Heart left ventricle (tissue), 13 donors: ENCODE data around the gene KCNJ1.

Experiments used
- CTCF ChIP-seq, 12 donors: fragments of 200-600 bp; sonication (generic) in 4 of 12; IDR thresholded peaks; one replicate each; pipeline versions ENCODE4 v1.5.0 to v1.8.0; 2018 to 2022; ENCODE audit warnings: antibody characterized with exemption in 12 of 12, mild to moderate bottlenecking in 5 of 12
- POLR2A ChIP-seq, 2 donors: fragments of 450-650 bp; IDR thresholded peaks; one replicate each; pipeline ENCODE4 v1.6.1; 2017; ENCODE audit warnings: antibody characterized with exemption in 2 of 2, mild to moderate bottlenecking in 2 of 2, moderate library complexity in 2 of 2
- donor health status: ischemic (EF 13 %, LVEDD 7.1; RV severe dilation, severe dysfunction).
- donor health status: DM: no; HTN: yes; CAD: no.
- donor health status: DM: no; HTN: no; CAD: no.
- donor health status: ischemic (EF 25% LVEDD 6.9; RV normal size, moderate dysfunction).
- donor health status: ischemic (EF 25% LVEDD 5.7; RV mildly dilated, moderate dysfunction).
- donor health status: ischemic (EF 35%, LVEDD 5.7; RV mildly dilated, moderate dysfunction).
- donor health status: nonischemic (EF 11% LVEDD 7.7; RV severe dilation, severe dysfunction).
- donor health status: DM: yes; HTN: yes; CAD: no.
- donor health status: PGD.
- donor health status: ischemic (EF 29% LVEDD 5.4; RV normal size, mild dysfunction).
- donor health status: nonischemic (EF 23%, LVEDD 6.1; RV moderate dilation, normal function).

DNA sequence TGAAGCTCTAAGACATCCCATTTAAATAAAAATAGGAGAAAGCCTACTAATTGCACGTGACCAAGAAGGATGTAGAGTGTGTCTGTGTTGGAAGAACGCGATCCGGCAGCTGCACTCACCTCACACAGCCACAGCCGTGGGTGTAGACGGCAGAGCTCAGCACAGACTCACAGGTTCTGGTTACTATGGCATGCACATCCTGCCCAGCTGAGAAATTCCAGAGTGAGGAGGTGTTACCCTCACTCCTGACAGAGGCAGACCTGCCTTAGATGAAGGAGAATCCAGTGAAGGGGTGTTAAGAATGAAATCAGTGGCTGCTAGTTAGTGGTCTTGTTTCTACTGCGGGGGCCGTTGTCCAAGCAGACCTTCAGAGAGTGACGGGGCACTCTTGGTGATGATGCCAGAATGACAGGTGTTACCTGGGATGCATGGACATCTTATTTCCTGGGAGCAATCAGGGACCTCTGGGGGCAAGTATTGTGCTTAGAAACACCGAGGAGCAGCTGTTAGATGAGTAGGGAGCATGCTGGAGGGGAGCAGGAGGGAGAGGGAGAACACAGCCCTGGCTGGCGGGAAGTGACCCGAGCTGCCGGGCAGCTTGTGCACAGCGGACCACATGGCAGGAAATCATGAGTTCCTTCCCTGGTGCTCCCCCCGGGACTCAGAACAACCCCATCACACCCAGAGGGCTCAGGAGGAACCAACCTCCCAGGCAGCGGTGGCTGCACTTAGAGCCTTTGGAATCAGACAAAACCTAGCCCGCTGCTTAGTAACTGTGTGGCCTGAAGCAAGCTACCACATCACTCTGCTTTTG is 36.4 kb upstream of the KCNJ1 start:
- TF ChIP-seq CTCF (IDR thresholded peaks at IDR 0.05) (no peak), POLR2A (IDR thresholded peaks at IDR 0.05) (no peak)
